GM12865 (cell line): ENCODE results near the gene CGB1.

Source experiments
- DNase-seq: peaks from one replicate; pipeline ENCODE4 v3.0.0; 2010; ENCODE audit warnings: low read depth
- H3K4me3 ChIP-seq: 2 replicates; pipeline ENCODE4 v1.5.1; 2011; ENCODE audit warnings: mild to moderate bottlenecking, low read depth, low read length, control low read depth
- CTCF ChIP-seq: IDR thresholded peaks from 2 replicates; pipeline ENCODE4 v1.5.1; 2011; ENCODE audit warnings: low read length, control low read depth, low read depth, inconsistent platforms; ENCODE audit not compliant: insufficient read depth; ENCODE audit errors: missing control alignments

The CGB1 gene

GRCh38 chr19:48992581-48993174, 44.0 kb downstream of the CGB1 start:
- no peak for TF ChIP-seq CTCF
- DNase-seq = no peak

GRCh38 chr19:48991873-48992580, 44.7 kb downstream of the CGB1 start:
- peak; percentile 34 for DNase-seq
- H3K4me3 ChIP-seq = peak overlapping the region; percentile 93
- no peak for TF ChIP-seq CTCF

More at GRCh38 chr19:48992581-48993174, 44.0 kb downstream of the CGB1 start:
- H3K4me3 ChIP-seq = peak overlapping the region; percentile 93

- no peak overlapping the region for H3K4me3 ChIP-seq
- no peak for TF ChIP-seq CTCF
- no peak for DNase-seq
Observed at GRCh38 chr19:48991011-48991609, 45.6 kb downstream of the CGB1 start.

GRCh38 chr19:48990400-48990799, 46.3 kb downstream of the CGB1 start:
- no peak for TF ChIP-seq CTCF
- no peak for DNase-seq
- no peak overlapping the region for H3K4me3 ChIP-seq

GRCh38 chr19:48989701-48990291, 46.9 kb downstream of the CGB1 start:
- H3K4me3 ChIP-seq = no peak overlapping the region
- no peak for DNase-seq
- TF ChIP-seq CTCF = no peak

- DNase-seq = no peak
- no peak for TF ChIP-seq CTCF
- H3K4me3 ChIP-seq = no peak overlapping the region
Observed at GRCh38 chr19:48988860-48989259, 47.8 kb downstream of the CGB1 start.
